ENCODE data around the gene LETMD1.
A peak's percentile ranks its signal among the peaks of the same experiment; 100 is the strongest.
"Not testable (repeated sequence)": the region's sequence is repeated elsewhere in the genome, so short reads cannot be mapped to it uniquely, and the experiment has no call there.

The LETMD1 gene, protein sequence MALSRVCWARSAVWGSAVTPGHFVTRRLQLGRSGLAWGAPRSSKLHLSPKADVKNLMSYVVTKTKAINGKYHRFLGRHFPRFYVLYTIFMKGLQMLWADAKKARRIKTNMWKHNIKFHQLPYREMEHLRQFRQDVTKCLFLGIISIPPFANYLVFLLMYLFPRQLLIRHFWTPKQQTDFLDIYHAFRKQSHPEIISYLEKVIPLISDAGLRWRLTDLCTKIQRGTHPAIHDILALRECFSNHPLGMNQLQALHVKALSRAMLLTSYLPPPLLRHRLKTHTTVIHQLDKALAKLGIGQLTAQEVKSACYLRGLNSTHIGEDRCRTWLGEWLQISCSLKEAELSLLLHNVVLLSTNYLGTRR

DNA sequence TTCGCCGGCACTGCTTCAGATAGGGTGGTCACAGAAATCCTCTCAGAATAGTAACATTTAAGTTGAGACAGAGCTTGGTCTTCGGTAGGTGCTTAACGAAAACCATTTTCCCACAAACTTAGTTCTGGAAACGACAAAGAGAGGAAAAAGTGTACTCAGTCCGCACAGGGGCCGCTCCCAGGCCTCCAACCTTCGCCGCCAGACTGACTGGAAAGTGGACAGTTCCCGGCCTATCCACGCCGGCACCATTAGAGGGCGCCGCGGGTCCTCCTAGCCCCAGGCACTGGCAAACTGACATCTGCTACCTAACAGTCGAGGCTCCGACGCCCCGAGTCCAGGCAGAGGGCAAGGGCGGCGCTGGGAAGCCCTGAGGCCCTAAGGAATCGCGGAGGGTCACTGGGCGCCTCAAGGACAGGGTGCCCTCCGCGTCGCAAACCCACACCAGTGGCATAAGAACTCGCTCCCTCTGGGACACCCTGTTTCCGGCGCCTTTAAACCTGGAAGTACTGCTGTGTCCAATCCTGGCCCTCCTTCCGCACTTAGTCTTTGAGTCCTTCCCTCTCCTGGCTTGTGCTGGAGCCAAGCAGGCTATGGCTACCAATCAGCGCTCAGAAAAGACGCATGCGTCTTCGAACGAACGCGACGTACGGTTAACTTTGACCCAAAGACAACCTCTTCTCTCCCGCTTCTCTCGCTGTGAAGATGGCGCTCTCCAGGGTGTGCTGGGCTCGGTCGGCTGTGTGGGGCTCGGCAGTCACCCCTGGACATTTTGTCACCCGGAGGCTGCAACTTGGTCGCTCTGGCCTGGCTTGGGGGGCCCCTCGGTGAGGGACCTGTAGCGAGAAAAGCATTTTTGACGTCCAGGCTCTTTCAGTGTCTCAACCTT is at the start of gene LETMD1:
TSS of gene LETMD1 (plus strand) at position 673 of the 886 bp plus-strand sequence. CDS start at position 703, 30 bp downstream.
- DNase-seq (ENCODE audit: low read depth), result peak; percentile 96

DNA sequence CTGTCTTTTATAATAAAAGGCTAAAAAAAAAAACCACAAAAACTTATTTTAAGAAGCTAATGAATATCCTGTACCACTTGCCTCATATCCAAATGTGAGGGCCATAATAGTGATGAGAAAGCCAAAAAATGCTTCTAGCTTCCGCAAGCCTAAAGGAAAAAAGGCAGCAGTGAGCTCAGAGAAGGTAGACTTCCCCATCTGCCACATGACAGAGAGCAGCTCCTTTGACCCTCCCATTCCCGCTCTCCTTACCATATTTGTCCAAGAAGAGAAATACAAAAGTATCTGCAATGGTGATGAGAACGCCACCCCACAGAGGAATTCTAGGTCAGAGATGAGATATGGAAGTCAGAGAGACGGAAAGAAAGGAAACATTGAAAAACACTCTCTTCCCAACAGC is 49.0 kb upstream of the LETMD1 start:
- DNase-seq (ENCODE audit: low read depth), result no peak

GRCh38 chr12:51000245-51000644 is 47.9 kb upstream of the LETMD1 start:
- peak; percentile 42 for DNase-seq (ENCODE audit: low read depth)

- DNase-seq (ENCODE audit: low read depth), result no peak
Measured at GRCh38 chr12:51001799-51002198, 46.3 kb upstream of the LETMD1 start.

DNA sequence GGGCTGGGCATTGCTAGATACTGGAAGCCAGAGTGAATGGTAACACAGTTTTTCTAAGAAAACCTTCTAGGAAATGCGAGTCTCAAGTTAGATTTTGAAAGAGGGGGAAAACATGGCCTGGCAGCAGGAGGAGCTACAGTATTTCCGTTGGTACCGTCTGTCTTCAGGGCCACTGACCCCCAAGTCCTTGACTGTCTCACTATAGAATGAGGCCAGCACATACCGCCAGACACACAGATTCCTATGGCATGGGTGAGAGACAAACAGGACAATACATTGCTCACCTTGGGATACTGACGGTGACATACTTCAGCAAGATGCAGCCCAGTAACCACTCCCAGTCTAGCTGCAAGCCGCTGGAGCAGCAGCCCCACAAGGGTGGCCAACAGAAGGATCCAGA is 43.6 kb upstream of the LETMD1 start:
- no peak for DNase-seq (ENCODE audit: low read depth)

DNA sequence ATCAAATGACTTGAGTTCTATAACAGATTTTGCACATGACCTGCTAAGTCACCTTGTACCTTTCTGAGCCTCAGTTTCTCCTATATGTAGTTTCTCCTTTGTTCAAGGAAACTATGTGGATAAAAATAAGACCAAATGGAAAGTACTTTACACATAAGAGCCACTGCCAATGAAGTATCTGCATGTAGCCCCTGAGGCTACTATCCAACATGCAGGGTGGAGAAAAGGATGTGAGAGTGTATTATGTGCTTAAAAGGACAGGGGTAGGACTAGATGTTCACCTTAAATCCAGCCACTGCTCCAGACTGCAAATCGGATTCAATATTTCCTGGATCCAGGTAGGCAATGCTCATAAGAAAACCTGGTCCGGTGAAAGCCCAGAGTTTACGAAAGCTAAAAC is 43.1 kb upstream of the LETMD1 start:
- no peak for DNase-seq (ENCODE audit: low read depth)

DNA sequence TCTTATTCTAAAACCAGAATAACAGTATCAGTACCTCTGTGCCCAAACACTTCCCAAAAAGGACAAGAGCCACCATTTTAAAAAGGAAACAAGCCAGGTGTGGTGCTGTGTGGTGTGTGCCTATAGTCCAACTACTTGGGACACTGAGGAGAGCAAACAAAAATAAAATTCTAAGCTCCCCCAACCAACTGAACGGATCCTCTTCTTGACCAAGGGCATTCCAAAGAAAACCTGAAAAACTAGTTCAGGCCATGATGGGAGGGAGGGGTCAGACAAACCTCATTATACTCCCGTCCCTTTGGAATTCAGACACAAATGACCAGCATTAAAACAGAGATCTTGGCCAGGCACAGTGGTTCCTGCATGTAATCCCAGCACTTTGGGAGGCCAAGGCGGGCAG is 42.5 kb upstream of the LETMD1 start:
- DNase-seq (ENCODE audit: low read depth), result no peak

GRCh38 chr12:51008329-51009055 is 39.6 kb upstream of the LETMD1 start:
- no peak for DNase-seq (ENCODE audit: low read depth)

DNA sequence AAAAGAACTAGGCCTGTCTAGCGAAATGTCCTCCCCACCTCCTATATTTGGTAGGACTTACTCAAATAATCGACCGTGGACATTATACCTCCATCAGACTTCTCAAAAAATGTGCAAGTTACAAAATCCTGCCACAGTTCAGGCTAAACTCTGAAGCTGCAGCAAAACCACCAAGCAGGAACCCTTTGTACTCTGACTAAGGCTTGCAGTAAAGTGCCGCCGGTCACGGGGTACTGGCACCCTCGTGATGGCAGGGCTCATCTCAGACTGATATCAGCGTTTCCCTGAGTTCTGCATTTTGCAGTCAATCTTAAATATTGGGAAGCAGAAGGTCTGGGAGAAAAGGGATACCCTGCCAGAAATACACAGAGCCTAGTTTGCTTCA is 39.1 kb upstream of the LETMD1 start:
- DNase-seq (ENCODE audit: low read depth), result no peak

DNA sequence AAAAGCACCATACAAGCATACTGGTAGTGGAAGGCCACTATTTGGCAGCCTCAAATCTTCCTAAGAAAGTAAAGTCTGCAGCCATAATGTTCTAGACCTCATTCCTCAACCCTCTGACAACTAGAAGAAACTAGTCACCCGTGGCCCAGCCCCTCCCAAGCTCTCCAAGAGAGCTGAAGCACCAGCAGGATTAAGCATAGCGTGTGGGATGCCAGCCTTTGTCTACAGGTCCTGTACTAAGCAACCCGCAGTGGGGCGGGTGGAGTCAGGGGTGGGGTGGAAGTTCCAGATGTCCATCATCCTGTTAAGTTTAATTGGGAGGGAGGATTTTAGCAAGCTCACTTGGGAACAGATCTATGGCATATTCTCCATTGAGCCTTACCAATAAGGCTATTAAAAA is 36.2 kb upstream of the LETMD1 start:
- DNase-seq (ENCODE audit: low read depth), result no peak

DNA sequence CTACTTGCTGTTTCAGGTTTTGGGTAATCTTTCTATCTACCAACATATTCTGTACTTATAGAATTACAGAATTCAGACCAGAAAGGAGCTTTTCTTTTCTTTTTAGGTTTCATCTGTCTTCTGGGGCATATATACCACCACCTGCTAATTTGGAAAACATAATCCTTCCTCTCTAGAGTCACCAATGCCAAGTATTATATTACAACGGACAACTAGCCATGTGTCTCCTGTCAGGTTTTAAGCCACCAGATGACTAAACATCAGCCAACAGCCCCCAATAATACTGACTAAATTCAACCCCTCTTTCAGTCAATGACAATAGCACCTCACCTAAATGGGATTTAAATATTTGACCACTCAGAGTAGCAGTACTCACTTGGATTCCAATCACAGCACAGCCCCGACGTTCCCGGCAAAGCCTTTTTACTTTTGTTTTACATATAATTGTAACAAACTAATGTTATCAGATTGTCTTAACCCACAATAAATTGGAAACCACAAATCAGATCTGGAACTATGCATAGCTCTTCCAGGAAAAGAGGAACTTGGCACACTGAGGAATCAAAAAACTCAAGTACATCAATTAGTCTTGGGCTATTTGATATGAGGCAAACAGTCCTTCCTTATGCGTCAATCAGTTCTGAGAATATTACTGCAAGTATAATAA is 35.4 kb upstream of the LETMD1 start:
- DNase-seq (ENCODE audit: low read depth), result no peak

GRCh38 chr12:51013441-51013840 is 34.7 kb upstream of the LETMD1 start:
- no peak for DNase-seq (ENCODE audit: low read depth)

- DNase-seq (ENCODE audit: low read depth), result not testable (repeated sequence)
Measured at GRCh38 chr12:51014467-51014866, 33.7 kb upstream of the LETMD1 start.

GRCh38 chr12:51017452-51017851 is 30.7 kb upstream of the LETMD1 start:
- no peak for DNase-seq (ENCODE audit: low read depth)

GRCh38 chr12:51018956-51019355 is 29.2 kb upstream of the LETMD1 start:
- DNase-seq (ENCODE audit: low read depth), result no peak

DNA sequence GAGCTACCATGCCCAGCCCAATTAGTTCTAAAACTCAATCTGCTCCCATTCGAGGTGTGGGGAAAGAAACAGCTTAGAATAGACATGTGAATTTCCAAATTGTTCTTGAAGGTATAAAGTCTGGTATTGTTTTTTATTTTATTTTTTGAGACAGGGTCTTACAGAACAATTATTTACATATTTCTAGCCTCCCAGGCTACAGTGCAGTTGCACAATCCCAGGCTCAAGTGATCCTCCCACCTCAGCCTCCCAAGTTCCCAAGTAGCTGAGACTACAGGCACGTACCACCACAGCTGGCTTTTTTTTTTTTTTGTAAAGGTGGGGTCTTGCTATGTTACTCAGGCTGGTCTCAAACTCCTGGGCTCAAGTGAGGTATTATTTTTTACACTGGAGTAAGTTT is 28.2 kb upstream of the LETMD1 start:
- no peak for DNase-seq (ENCODE audit: low read depth)

GRCh38 chr12:51020448-51021182 is 27.5 kb upstream of the LETMD1 start:
- no peak for DNase-seq (ENCODE audit: low read depth)

DNA sequence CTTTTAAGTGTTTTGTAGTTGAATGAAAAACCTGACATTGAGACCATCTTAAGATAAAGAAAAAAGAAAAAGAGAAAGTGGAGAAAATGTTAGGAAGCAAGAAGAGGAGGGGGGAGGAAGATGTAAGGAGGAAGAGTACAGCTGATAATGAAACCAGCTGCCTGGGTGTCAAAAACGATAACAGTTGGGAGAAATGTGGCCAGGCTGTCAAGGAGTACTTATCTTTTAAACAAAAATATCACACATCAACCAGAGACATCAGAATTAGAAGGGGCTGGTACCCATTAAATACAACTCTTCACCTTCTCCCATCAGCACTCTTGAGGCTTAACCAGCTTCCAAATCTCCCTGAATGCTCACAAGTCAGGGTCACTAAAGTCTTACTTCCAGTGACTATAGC is 26.4 kb upstream of the LETMD1 start:
- DNase-seq (ENCODE audit: low read depth), result no peak

- DNase-seq (ENCODE audit: low read depth), result no peak
Measured at GRCh38 chr12:51023625-51024382, 24.3 kb upstream of the LETMD1 start.

DNA sequence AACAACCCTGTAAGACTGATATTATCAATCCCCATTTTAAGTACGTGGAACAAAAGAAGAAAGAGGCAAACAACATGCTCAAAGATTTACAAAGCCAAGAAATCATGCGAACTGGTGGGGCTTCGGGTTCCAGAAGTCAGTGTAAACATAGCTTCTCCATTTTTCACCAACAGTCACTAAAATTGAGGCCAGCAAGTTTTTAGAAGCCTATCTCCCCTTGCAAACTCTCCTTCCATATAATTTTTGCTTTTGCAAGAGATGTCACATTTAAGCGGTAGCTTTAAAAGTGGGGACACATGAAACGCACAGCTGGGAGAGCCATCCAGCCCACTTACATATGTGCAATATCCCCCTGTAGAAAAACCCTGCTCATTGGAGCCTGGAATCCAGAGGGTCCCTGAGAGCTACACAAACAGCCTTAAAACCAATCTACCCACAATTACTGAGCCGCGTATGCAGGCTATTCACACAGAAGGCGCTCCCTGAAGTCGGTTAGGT is 22.7 kb upstream of the LETMD1 start:
- DNase-seq (ENCODE audit: low read depth), result no peak
